Hepatic stellate cell (primary cell): ENCODE results near the gene TNFSF4.

Experiments
- DNase-seq: peaks from one replicate; pipeline ENCODE4 v3.0.0; 2011; ENCODE audit warnings: low spot score

Gene TNFSF4

GRCh38 chr1:173210716-173211231, 3.6 kb upstream of the TNFSF4 start:
- DNase-seq, result no peak

DNA sequence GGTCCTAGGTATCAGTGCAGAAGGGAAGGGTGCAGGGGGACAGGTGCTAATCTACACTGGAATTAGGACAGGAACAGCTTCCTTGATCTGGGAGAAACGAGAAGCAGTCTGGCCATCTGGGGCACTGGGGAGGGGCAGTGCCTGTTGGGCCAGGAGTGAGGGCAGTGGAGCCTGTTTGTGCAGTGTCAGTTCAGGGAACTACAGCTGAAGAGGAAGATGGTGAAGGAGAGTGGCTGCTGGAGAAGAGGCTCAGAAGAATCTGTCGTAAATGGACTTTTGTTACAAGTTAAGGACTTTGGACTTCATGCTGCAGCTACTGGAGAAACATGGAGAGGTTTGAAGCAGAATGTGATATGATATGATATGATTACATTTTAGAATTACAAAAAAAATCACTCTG, 3.2 kb upstream of the TNFSF4 start:
- no peak for DNase-seq

GRCh38 chr1:173208868-173209267, 1.7 kb upstream of the TNFSF4 start:
- DNase-seq, result no peak

DNA sequence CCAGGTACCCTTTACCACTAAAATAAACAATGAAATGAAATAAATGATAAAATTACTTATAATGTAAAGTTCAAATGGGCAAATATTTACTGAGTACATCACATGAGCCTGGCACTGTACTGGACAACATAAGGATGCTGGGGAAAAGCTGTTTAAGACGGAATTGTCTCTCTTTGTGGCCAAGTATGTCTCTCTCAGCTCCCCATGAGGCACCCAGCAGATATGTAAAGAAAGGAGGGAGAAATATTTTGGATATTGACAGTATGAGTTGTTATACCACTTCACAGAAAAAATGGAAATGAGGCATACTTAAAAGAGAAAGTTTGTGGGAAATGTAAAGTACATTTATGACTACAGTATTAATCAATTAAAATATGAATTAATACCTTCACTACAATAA, 1.0 kb upstream of the TNFSF4 start:
- no peak for DNase-seq

DNA sequence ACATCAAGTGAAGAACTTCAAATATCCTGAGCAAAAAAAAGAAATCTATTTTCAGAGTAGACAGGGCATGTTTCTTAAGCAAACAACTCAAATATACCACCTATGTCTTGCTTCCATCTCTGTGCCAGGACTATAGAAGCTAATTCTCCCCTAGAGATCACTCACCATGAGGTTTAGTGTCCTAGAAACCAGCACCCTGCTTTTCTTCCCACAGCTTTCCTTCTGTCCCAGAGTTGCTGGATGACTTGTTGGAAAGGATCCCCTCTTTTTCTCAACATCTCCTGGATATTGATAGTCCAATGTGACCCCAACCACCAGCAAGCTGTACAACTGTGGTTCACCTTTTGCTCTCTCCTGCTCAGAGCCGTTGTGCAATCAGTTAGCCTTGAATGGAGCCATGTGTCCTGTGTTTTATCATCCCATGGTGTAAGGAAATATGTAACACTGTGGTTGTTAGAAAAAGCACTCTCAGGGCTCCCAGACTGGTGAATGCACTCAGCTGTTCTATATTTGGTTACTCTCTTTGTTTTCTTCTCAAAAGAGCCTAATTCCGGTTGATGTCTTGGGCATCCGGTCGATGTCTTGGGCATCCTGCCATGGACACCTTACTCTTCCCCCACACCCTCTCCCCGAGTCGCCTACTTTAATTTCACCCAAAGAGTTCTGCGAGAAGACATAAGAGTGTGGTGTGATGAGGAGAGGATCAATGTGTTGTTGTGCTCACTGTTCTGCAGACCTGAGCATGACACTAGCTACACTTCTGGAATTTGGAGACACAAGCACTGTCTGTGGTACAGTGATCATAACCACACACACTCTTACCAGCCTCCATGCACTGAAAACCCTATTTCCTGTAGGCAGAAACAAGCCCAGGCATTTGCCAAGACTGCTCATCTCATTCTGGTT, 1.7 kb downstream of the TNFSF4 start:
- DNase-seq, result no peak

GRCh38 chr1:173204693-173205092, 2.4 kb downstream of the TNFSF4 start:
- no peak for DNase-seq

DNA sequence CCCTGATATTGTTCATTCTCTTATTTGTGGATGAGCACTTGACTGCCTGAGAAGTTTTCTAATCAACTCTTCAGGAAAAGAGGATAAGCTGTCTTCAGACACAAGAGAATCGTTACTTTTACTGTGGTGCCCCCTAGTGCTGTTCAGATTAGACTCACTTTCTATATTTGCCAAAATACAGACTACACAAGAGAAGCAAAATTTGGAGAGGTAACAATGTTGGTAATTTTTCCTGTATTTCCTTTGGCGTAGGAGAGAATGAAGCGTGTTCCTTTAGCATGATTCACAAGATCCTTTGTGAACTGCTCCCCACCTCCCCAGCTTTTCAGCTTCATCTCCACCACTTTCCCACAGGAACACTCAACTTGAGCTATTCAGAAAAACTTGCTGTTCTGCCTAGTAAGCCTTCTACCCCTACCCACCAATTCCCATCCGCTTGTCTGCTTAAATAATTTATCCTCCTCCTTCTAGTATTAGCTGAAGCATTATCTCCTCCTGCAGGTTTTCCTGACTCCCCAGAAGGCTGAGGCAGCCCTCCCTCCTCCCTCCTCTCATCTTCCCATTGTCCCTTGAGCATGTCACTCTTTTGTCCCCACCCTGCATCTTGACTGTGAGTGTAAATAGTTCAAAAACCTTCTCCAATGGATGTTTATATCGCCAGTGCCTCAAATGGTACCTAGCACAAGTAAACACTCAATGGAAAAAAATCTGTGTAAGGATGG, 4.5 kb downstream of the TNFSF4 start:
- peak; percentile 15 for DNase-seq

GRCh38 chr1:173201969-173202368, 5.2 kb downstream of the TNFSF4 start:
- DNase-seq, result no peak

GRCh38 chr1:173195596-173196088, 11.5 kb downstream of the TNFSF4 start:
- DNase-seq, result no peak

- DNase-seq, result no peak
Measured at GRCh38 chr1:173193639-173194038, 13.5 kb downstream of the TNFSF4 start.

GRCh38 chr1:173191011-173191705, 16.0 kb downstream of the TNFSF4 start:
- no peak for DNase-seq

GRCh38 chr1:173190101-173190936, 16.8 kb downstream of the TNFSF4 start:
- peak; percentile 19 for DNase-seq

GRCh38 chr1:173187671-173188237, 19.4 kb downstream of the TNFSF4 start:
- no peak for DNase-seq

- DNase-seq, result no peak
Measured at GRCh38 chr1:173181791-173182190, 25.3 kb downstream of the TNFSF4 start.

GRCh38 chr1:173176246-173176645, 30.9 kb downstream of the TNFSF4 start:
- DNase-seq, result no peak

DNA sequence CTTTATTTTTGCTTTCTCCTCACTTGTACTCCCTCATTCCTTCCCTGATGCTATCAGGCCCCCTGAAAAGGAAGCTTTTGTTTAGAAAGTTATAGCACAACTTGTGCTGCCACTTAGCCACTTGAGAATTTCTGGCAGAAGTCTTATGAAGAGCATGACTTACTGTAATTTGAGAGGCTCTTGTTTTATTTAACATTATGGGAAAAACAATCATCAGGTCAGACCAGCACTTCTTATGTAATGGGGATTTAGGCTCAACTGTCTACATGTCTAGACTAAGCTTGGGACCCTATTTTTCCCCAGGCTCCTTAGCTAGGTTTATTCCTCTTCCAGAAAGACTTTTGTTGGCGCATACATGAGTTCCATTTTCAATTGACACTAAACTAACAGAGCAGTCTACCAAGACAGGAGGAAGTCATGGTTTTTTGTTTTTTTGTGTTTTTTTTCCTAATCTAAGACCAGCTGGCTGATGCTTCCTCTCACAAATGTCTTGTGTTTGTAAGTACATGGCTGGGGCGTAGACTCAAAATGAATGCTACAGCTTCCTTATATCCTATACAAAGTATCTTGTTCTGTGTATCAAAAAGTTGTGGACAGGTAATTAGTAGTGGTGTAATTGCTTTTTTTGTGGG, 31.5 kb downstream of the TNFSF4 start:
- no peak for DNase-seq

- no peak for DNase-seq
Measured at GRCh38 chr1:173173388-173173787, 33.7 kb downstream of the TNFSF4 start.

GRCh38 chr1:173171152-173171551, 36.0 kb downstream of the TNFSF4 start:
- no peak for DNase-seq

DNA sequence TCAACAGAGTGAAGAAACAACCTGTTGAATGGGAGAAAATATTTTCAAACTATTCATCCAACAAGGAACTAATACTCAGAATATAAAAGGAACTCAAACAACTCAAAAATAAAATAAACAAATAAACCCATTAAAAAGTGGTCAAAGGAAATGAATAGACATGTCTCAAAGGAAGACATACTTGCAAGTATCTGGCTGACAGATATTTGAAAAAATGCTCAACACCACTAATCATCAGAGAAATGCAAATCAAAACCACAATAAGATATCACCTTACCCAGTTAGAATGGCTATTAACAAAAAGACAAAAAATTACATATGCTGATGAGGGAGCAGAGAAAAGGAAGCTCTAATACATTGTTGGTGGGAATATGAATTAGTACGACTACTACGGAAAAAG, 38.2 kb downstream of the TNFSF4 start:
- no peak for DNase-seq

- DNase-seq, result no peak
Measured at GRCh38 chr1:173164686-173165085, 42.4 kb downstream of the TNFSF4 start.

DNA sequence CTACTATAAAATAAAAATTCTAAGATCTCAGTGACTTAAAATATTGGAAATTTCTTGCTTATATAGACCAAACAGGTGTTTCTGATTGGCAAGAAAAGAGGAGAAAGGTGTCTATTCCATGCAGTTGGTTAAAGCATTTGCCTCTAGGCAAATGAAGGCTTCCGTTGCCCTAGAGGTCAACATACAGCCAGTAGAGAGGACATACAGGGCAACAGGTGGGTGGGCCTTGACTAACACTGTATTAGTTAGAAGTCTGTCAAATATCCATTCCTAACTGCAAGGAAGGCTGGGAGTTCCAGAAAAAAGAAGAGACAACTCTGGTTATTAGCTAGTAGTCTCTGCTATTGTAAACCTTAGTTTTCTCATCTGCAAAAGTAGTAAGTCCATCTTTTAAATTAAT, 43.0 kb downstream of the TNFSF4 start:
- DNase-seq, result no peak
